AG04450 (cell line): ENCODE data around the gene SKA1. TPM values are rescaled to one million over a fixed set of nuclear protein-coding genes. Genes with fewer than 3 reads are reported as not detected.
A peak's percentile ranks its signal among the peaks of the same experiment; 100 is the strongest.

Source experiments
- CTCF ChIA-PET: fragments of 300-600, 350-600 bp; formaldehyde crosslinking; extraction: SDS; loops from one replicate; lab custom pipeline; 2022; ENCODE audit warnings: antibody characterized with exemption, inconsistent platforms; lab: Charles Lee
- POLR2A ChIA-PET: fragments of 350-600 bp; formaldehyde crosslinking; extraction: SDS; loops from one replicate; lab custom pipeline; 2021; ENCODE audit warnings: antibody characterized with exemption, inconsistent platforms; lab: Yijun Ruan, JAX
- DNase-seq: peaks from one replicate; pipeline ENCODE4 v3.0.0-alpha.2; 2011; ENCODE audit warnings: low read depth, low spot score
- H3K27ac ChIP-seq: one replicate; pipeline ENCODE4 v1.5.1; 2012; ENCODE audit warnings: low read depth, low read length, control low read depth
- H3K27me3 ChIP-seq: one replicate; pipeline ENCODE4 v1.6.0; 2012; ENCODE audit warnings: low read length; ENCODE audit not compliant: control insufficient read depth, insufficient read depth
- H3K4me3 ChIP-seq: 2 replicates; pipeline ENCODE4 v1.5.1; 2011; ENCODE audit warnings: mild to moderate bottlenecking, low read depth, low read length, control low read depth
- H3K9me3 ChIP-seq: 2 replicates; pipeline ENCODE4 v1.5.1; 2012; ENCODE audit warnings: low read length; ENCODE audit not compliant: control insufficient read depth, insufficient read depth
- polyA plus RNA-seq: library from polyadenylated mRNA; depleted of rRNA; stranded (reverse); fragments of >200 nt; gene quantifications from 2 replicates; pipeline ENCODE4 v1.2.3, GENCODE V29; 2011
- TF ChIP-seq, protein P1 (sequence below): IDR thresholded peaks from 2 replicates; pipeline ENCODE4 v1.5.1; 2011; ENCODE audit warnings: low read depth, low read length, control low read depth, inconsistent platforms

Gene SKA1
- polyA plus RNA-seq, 1 experiment: 6.2 TPM

GRCh38 chr18:50360611-50361010, 14.2 kb upstream of the SKA1 start:
- CTCF ChIA-PET: no interaction called here
- Histone ChIP-seq H3K4me3 (no peak overlapping the region), H3K9me3 (no peaks in the 10 kb centered on the region), H3K27ac (no peak overlapping the region), H3K27me3 (peaks cover 2% of the 10 kb centered on the region)
- TF ChIP-seq, protein P1, sequence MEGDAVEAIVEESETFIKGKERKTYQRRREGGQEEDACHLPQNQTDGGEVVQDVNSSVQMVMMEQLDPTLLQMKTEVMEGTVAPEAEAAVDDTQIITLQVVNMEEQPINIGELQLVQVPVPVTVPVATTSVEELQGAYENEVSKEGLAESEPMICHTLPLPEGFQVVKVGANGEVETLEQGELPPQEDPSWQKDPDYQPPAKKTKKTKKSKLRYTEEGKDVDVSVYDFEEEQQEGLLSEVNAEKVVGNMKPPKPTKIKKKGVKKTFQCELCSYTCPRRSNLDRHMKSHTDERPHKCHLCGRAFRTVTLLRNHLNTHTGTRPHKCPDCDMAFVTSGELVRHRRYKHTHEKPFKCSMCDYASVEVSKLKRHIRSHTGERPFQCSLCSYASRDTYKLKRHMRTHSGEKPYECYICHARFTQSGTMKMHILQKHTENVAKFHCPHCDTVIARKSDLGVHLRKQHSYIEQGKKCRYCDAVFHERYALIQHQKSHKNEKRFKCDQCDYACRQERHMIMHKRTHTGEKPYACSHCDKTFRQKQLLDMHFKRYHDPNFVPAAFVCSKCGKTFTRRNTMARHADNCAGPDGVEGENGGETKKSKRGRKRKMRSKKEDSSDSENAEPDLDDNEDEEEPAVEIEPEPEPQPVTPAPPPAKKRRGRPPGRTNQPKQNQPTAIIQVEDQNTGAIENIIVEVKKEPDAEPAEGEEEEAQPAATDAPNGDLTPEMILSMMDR: no peak
- no peak for DNase-seq
- POLR2A ChIA-PET: no interaction called here

- no peak for DNase-seq
- TF ChIP-seq, protein P1: no peak
- Histone ChIP-seq H3K27me3 (no peaks in the 10 kb centered on the region), H3K9me3 (no peaks in the 10 kb centered on the region), H3K4me3 (no peak overlapping the region), H3K27ac (no peak overlapping the region)
- ChIA-PET POLR2A (no interaction called here), CTCF (no interaction called here)
Observed at GRCh38 chr18:50369672-50370071, 5.2 kb upstream of the SKA1 start.

- H3K9me3 ChIP-seq: no peaks in the 10 kb centered on the region
- DNase-seq: no peak
- POLR2A ChIA-PET: no interaction called here
- TF ChIP-seq, protein P1: no peak
- CTCF ChIA-PET: interaction anchor here (9.0 kb wide), 1 partner anchor 15 kb away, joined by 69 read pairs; no protein-coding TSS in a partner anchor
- no peak overlapping the region for H3K27ac ChIP-seq
- H3K27me3 ChIP-seq: no peaks in the 10 kb centered on the region
- H3K4me3 ChIP-seq: no peak overlapping the region
Observed at GRCh38 chr18:50372743-50373142, 2.1 kb upstream of the SKA1 start.

DNA sequence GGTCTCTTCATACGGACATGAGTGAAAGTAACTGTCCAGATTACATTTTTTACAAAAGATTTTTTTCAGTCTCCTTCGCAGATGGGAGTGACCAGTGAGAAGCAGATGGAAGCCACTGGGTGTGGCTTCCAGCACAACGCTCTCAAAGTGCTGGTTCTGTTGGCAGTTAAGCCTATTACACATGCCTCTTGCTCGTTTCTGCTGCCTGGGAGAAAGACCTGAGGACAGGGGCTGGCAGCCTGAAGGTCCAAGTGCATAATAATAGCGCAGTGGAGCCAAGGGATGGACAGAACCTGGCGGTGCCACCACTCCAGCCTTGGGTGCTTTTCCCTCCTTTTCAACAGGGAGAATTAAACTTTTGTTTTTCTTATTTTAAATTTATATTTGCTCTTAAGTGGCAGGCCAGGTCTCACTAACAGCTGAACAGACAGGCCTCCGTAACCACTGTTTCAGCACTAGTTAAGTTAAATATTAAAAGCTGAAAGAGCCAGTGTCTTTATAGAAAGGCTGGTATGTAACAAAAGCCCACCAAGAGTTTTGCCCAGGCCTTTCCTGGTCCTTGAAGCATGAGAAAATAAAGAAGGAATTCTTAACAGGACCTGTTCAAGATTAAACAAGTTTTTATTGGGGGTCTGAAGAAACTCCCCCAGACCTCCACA, 1.2 kb upstream of the SKA1 start:
- Histone ChIP-seq H3K27me3 (no peaks in the 10 kb centered on the region), H3K4me3 (no peak overlapping the region), H3K27ac (no peak overlapping the region), H3K9me3 (no peaks in the 10 kb centered on the region)
- TF ChIP-seq, protein P1: no peak
- CTCF ChIA-PET: interaction anchor here (9.0 kb wide), 1 partner anchor 16 kb away, joined by 69 read pairs; no protein-coding TSS in a partner anchor
- DNase-seq: no peak
- POLR2A ChIA-PET: no interaction called here

- CTCF ChIA-PET: interaction anchor here (0.6 to 9.0 kb wide), 2 partner anchors 11 to 17 kb away, joined by 3 to 69 read pairs; no protein-coding TSS in a partner anchor
- Histone ChIP-seq H3K27me3 (no peaks in the 10 kb centered on the region), H3K4me3 (peak overlapping the region; percentile 69), H3K9me3 (no peaks in the 10 kb centered on the region), H3K27ac (no peak overlapping the region)
- POLR2A ChIA-PET: interaction anchor here (0.8 kb wide), 1 partner anchor 93 kb away, joined by 3 read pairs; no protein-coding TSS in a partner anchor
- DNase-seq: no peak
- TF ChIP-seq, protein P1: no peak
Observed at GRCh38 chr18:50374220-50374752, 560 bp upstream of the SKA1 start.
